ENCODE results near the gene ARID5B.

The ARID5B gene

DNA sequence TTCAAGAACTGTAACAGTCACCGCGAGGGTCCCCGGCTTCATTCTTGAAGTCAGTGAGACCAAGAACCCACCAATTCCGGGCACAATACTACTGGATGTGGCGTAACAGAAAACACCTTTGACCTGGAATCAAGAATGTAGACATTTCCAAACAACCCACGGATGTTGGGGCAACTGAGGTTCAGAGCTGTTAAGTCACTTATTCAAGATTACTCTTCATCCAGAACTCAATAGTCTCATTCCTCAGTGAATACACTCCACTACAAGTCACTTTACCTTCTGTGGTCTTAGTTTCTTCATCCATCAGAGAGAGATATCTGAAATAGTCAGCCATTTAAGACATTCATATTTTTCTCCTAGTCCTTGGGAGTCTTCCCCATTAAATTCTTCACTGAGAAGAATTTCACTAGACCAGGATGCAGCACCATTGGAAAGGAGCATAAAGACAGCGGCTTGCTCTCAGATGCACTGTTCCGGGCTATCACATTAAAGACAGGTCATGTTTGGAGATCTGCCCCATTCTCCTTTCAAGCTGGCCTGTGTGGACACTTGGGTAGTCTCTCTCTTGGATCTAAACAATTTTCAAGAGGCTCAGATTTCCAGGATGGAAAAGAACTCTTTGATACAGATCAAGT is 32.3 kb upstream of the ARID5B start:
- no peak for DNase-seq (ENCODE audit: low read depth)
- H3K4me3 ChIP-seq (ENCODE audit: low read depth, low read length) = no peak overlapping the region
- TF ChIP-seq, protein P1, sequence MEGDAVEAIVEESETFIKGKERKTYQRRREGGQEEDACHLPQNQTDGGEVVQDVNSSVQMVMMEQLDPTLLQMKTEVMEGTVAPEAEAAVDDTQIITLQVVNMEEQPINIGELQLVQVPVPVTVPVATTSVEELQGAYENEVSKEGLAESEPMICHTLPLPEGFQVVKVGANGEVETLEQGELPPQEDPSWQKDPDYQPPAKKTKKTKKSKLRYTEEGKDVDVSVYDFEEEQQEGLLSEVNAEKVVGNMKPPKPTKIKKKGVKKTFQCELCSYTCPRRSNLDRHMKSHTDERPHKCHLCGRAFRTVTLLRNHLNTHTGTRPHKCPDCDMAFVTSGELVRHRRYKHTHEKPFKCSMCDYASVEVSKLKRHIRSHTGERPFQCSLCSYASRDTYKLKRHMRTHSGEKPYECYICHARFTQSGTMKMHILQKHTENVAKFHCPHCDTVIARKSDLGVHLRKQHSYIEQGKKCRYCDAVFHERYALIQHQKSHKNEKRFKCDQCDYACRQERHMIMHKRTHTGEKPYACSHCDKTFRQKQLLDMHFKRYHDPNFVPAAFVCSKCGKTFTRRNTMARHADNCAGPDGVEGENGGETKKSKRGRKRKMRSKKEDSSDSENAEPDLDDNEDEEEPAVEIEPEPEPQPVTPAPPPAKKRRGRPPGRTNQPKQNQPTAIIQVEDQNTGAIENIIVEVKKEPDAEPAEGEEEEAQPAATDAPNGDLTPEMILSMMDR (IDR thresholded peaks at IDR 0.05; ENCODE audit: low read depth, low read length) = no peak
- TF ChIP-seq, protein P2, sequence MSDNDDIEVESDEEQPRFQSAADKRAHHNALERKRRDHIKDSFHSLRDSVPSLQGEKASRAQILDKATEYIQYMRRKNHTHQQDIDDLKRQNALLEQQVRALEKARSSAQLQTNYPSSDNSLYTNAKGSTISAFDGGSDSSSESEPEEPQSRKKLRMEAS (IDR thresholded peaks at IDR 0.05; ENCODE audit: low read depth, low read length) = no peak
- TF ChIP-seq MYC (IDR thresholded peaks at IDR 0.05; ENCODE audit: low read depth, low read length) (no peak), POLR2A (IDR thresholded peaks at IDR 0.05; ENCODE audit: extremely low read depth, insufficient read length) (no peak)

DNA sequence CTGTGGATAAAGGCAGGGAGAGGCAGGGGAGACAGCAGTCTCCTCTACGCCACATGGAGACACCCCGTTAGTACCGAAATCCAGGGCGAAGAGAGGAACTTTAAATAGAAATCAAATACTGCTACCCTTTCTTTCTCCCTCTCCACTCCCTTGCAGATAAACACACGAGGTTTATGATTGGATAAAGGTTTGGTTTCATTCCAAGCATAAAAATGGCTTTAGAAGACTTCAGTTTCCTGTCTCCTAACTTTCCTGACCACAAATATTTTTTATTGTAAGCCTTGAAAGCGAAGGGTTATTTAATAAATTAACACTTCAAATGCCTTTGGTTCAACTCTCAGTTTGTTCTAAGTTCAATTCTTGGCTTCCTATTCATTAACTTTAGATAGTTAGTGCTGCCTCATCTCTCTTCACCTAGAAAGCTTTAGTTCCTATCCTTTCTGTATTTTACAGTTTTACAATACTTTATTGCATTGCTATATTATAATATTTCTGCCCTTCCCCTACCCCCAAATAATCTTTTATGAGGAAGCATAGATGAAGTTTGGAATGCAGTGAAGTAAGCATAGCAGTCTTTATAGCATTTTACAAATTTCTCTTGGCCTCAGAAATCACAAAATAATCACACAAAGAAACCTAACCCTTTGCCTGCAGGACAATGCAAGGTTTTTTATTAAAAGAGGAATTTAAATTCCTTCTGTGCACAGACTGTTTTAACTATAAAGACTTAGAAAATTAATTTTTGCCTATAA is 31.5 kb upstream of the ARID5B start:
- TF ChIP-seq, protein P1 (IDR thresholded peaks at IDR 0.05; ENCODE audit: low read depth, low read length) = no peak
- H3K4me3 ChIP-seq (ENCODE audit: low read depth, low read length) = no peak overlapping the region
- DNase-seq (ENCODE audit: low read depth) = no peak

DNA sequence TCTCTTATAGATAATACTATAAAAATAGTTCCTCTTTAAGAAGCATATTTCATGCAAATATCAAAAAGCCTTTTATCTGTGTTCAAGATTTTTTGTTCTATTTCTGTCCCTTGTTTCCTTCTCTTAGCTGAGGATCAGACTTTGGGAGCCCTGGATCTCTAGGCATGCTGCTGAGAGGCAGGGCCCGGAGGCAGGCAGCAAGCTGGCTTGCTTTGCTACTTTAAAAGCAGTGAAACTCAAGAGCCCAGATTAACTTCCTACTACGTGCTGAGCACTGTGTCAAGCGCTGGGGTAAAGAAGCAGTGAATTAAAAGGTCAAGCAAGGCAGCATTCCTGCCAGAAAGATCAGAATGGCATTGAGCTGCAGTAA is 31.0 kb upstream of the ARID5B start:
- no peak overlapping the region for H3K4me3 ChIP-seq (ENCODE audit: low read depth, low read length)
- DNase-seq (ENCODE audit: low read depth) = no peak
- TF ChIP-seq, protein P1 (IDR thresholded peaks at IDR 0.05; ENCODE audit: low read depth, low read length) = no peak
- TF ChIP-seq, protein P2 (IDR thresholded peaks at IDR 0.05; ENCODE audit: low read depth, low read length) = no peak

DNA sequence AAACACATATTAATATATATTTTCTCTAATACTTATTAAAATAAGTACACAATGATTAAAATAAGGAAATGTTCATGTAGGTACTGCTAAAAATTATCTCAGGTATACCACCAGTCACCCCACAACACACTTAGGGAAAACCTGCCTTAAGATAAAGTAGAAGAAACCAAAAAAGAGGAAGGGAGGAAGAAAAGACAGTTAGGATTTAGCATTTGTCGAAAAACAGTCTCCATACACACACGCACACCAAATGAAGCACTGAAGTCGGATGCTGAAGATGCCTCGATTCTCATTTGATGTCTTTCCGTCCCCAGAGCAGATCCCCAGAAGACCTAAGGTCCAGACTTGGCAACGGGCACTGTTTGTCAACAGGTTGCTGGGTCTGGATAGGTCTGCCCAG is 30.0 kb upstream of the ARID5B start:
- TF ChIP-seq POLR2A (IDR thresholded peaks at IDR 0.05; ENCODE audit: extremely low read depth, insufficient read length) (no peak), MYC (IDR thresholded peaks at IDR 0.05; ENCODE audit: low read depth, low read length) (no peak)
- TF ChIP-seq, protein P2 (IDR thresholded peaks at IDR 0.05; ENCODE audit: low read depth, low read length) = no peak
- TF ChIP-seq, protein P1 (IDR thresholded peaks at IDR 0.05; ENCODE audit: low read depth, low read length) = no peak
- DNase-seq (ENCODE audit: low read depth) = no peak
- H3K4me3 ChIP-seq (ENCODE audit: low read depth, low read length) = no peak overlapping the region

DNA sequence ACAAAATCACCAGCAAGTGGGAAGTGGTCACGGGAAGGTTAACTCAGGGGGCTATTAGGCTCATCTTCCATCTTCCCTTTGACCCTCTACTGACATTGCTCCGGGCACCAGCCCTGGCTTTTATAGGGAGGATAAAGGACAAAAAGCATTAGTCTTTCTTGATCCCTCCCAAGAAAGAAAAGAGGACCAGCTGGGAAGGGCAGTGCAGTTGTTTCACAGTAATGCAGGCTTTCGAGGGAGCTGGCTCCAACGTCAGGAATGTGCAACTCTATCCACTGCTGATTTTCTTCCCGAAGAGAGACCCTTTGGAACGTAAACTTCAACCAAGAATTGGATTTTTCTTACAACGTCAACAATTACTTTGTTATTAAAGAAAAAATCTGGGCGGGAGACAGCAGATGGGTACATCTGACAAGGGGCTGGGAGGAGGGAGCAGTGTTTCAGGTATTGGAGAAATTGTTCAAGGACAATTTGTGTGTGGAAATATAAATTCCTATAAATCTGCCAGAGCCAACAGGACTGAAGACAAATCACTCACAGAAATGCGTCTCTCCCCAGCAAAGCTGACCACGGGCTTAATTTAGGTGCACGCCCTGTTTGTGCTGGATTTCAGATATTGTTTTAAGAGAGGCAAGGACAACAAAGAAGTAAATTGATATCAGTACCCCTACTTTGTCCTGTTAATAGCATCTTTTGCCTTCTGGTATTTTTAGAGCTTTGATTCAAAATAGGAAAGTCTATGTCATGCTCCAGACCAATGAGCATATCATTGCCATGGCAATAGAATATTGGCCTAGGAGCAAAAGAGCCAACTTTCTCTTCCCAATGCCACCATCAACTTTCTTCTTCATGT is 23.4 kb upstream of the ARID5B start:
- no peak overlapping the region for H3K4me3 ChIP-seq (ENCODE audit: low read depth, low read length)
- DNase-seq (ENCODE audit: low read depth) = no peak
- TF ChIP-seq POLR2A (IDR thresholded peaks at IDR 0.05; ENCODE audit: extremely low read depth, insufficient read length) = no peak
- no peak for TF ChIP-seq MYC (IDR thresholded peaks at IDR 0.05; ENCODE audit: low read depth, low read length)
- TF ChIP-seq, protein P1 (IDR thresholded peaks at IDR 0.05; ENCODE audit: low read depth, low read length) = no peak
- TF ChIP-seq, protein P2 (IDR thresholded peaks at IDR 0.05; ENCODE audit: low read depth, low read length) = no peak
